ENCODE measurements around the gene SAMSN1. TPM values are rescaled to one million over a fixed set of nuclear protein-coding genes. Genes with fewer than 3 reads are reported as not detected.
"Not testable (repeated sequence)": the region's sequence is repeated elsewhere in the genome, so short reads cannot be mapped to it uniquely, and the experiment has no call there.

SAMSN1 gene
- total RNA-seq, 2 donors from 2014 or later: 3.8 to 4.8 TPM

- intact Hi-C loops (cut with DNase I): no loop called here
- no peak for DNase-seq
- ATAC-seq: no peak
Observed at GRCh38 chr21:14567331-14568279, 21.5 kb upstream of the SAMSN1 start.

- DNase-seq (no peak), ATAC-seq (no peak)
- intact Hi-C loops (cut with DNase I): no loop called here
Observed at GRCh38 chr21:14566894-14567293, 20.8 kb upstream of the SAMSN1 start.

DNA sequence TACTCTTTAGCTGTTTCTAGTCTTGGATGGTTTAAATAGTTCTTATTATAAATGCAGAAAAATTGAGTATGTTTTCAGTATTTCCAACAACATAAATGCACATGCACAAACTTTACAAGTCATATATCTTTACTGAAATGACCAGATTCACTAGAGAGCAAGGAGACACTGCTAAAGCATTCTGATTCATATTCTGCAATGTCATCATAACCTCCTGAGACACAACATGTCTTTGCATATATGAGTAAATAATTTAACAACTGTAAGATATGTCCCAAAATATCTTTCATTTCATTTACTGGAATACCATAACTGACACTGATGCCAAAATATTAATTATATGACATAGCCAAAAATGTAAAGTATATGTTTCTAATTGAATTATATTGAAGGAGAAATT lies 16.8 kb upstream of the SAMSN1 start:
- no peak for DNase-seq
- no peak for ATAC-seq
- intact Hi-C loops (cut with DNase I): no loop called here

DNA sequence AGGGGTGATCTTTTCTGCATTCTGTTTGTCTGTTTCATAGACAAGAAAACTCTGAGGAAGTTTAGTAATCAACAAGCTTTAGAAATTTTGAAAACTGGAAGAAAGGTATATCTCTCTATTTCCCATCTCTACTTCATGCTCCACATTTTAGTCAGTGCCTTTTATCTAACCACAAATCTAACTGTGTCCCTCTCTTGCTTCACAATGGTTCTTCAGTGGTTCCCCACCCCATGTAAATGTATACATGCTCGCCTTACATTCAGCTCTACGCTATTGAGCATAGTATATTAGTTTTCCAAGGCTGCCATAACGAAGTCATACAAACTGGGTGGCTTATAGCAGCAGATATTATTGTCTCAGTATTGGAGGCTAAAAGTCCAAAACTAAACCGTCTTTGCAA lies 14.4 kb upstream of the SAMSN1 start:
- ATAC-seq: no peak
- intact Hi-C loops (cut with DNase I): no loop called here
- DNase-seq: no peak

DNA sequence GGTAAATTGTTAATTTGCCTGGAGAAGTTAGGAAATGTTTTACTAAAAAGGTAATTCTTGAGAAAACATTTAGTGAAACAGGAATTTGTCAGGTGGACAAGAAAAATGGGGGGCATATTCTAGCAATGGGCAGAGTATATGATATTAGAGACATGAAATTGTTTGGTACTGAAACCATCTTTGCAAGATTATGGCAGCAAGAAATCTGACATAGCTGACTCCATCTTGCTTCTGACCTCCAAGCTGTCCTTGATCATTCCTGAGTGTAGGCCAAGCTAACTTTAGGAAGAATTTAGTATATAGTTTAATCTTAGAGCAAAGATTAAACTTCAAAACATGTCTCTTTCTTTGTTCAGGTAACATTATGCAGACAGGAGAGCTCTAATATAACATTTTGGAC lies 14.0 kb upstream of the SAMSN1 start:
- intact Hi-C loops (cut with DNase I): no loop called here
- ATAC-seq: no peak

DNA sequence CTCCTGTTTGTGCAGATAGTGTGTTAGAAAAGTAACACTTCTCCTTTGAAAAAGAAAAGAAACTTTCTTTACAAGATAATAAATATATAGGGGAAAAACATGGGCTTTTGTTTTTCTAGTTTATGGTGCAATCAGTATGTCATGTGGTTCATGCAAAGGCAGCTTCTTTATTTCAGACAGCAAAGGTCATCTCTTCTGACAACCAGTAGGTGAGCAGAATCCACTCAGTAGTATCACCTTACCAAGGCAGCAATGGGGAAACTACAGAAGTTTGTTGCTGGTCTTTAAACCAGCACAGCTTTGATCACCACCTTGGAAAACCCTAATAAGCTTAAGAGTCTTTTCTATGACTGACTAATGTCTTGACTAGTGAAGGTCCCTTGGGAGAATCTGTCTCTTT lies 13.0 kb upstream of the SAMSN1 start:
- no peak for DNase-seq
- ATAC-seq: no peak
- intact Hi-C loops (cut with DNase I): no loop called here

More for the DNA sequence above, 14.0 kb upstream of the SAMSN1 start:
- no peak for DNase-seq

DNA sequence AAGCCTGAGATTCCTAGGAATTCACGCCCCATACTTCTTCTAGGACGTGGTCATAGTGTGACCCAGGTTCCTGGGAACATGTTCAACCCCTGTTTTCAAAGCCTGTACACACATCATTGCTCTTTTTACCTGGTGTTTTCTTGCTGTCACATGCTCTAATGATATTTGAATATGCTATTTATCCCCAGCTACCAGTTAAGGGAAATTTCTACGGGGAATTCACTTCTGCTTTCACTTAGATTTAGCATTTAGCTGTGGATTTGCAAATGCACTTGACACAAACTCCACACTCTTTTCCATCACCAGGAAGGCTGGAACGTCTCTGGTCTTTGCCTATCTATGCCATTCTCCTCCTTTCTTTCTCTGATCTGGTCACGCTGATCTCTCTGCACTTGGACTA lies 11.3 kb upstream of the SAMSN1 start:
- intact Hi-C loops (cut with DNase I): no loop called here
- no peak for ATAC-seq
- DNase-seq: no peak

GRCh38 chr21:14554948-14555347 lies 8.8 kb upstream of the SAMSN1 start:
- intact Hi-C loops (cut with DNase I): no loop called here
- DNase-seq (no peak), ATAC-seq (no peak)

- intact Hi-C loops (cut with DNase I): no loop called here
- ATAC-seq (no peak), DNase-seq (no peak)
Observed at GRCh38 chr21:14553422-14553821, 7.3 kb upstream of the SAMSN1 start.

- DNase-seq (no peak), ATAC-seq (no peak)
- intact Hi-C loops (cut with DNase I): no loop called here
Observed at GRCh38 chr21:14551741-14552140, 5.6 kb upstream of the SAMSN1 start.

- ATAC-seq: no peak
- intact Hi-C loops (cut with DNase I): no loop called here
- no peak for DNase-seq
Observed at GRCh38 chr21:14550135-14550534, 4.0 kb upstream of the SAMSN1 start.

- intact Hi-C loops (cut with DNase I): no loop called here
- ATAC-seq: peak in 1 of 2 donors; percentile 34
- no peak for DNase-seq
Observed at GRCh38 chr21:14548779-14549178, 2.7 kb upstream of the SAMSN1 start.

DNA sequence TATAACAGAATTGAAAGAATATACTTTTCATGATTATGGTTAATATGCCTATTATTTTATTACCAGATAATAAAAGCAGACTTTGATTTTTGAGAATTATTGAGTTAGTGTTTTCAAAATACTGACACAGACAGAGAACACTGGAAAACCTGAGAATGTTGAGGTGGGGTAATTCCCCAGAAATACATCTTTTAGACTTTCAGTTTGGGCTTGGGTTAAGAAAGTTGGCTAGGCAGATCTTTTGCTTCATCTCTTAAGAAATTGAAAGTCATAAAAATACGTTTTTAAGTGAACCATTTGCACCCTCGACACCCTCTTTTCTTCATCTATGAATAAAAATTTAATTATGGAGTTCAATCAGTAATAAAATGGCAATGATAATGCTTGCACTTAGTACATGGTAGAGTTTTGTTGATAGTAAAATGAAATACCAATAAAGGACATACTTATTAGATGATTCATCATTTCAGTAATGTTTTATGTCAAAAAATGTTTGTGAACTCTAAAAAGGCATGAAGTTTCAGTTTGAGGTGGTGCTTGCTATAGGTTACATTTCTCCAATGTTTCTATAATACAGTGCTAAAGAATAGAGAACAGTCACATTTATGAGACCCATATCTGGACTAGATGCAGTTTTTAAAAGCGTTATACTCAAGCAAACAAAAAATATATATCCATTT lies 1.9 kb upstream of the SAMSN1 start:
- no peak for DNase-seq
- intact Hi-C loops (cut with DNase I): no loop called here
- no peak for ATAC-seq

DNA sequence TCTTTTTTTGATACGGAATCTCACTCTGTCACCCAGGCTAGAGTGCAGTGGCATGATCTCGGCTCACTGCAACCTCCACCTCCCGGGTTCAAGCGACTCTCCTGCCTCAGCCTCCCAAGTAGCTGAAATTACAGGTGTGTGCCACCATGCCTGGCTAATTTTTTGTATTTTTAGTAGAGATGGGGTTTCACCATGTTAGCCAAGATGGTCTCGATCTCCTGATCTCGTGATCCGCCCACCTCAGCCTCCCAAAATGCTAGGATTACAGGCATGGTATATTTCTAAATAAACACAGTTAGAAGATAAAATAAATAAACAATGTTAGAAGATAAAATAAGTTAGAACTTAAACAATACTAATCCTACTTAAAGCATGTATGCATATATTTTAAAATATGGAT lies 604 bp upstream of the SAMSN1 start:
- intact Hi-C loops (cut with DNase I); DNase-seq; ATAC-seq: not testable (repeated sequence)

DNA sequence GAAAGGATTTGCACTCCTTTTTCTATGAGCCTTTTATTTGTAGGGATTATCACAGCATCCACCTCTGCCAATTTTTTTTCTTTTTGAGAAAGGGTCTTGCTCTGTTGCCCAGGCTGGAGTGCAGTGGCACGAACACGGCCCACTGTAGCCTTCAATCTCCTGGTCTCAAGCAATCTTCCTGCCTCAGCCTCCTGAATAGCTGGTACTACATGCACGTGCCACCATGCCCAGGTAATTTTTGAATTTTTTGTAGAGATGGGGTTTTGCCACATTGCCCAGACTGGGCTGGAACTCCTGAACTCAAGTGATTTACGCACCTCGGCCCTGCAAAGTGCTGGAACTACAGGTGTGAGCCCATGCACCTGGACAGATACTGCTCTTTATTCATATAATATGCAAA lies 2.1 kb downstream of the SAMSN1 start:
- DNase-seq (no peak), ATAC-seq (no peak)
- intact Hi-C loops (cut with DNase I): no loop called here

DNA sequence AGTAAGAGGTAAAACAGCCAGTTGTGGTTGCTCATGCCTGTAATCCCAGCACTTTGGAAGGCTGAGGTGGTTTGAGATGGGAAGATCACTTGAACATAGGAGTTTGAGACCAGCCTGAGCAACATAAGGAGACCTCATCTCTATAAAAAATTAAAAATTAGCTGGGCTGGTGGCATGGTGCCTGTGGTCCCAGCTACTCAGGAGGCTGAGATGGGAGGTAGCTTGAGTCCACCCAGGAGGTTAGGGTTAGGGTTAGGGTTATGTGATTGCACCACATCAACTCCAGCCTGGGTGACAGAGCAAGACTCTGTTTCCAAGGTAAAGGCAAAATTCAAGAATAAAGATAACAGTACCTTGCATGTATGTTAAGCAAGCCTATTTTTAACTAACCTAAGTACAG lies 3.5 kb downstream of the SAMSN1 start:
- no peak for ATAC-seq
- no peak for DNase-seq
- intact Hi-C loops (cut with DNase I): no loop called here

DNA sequence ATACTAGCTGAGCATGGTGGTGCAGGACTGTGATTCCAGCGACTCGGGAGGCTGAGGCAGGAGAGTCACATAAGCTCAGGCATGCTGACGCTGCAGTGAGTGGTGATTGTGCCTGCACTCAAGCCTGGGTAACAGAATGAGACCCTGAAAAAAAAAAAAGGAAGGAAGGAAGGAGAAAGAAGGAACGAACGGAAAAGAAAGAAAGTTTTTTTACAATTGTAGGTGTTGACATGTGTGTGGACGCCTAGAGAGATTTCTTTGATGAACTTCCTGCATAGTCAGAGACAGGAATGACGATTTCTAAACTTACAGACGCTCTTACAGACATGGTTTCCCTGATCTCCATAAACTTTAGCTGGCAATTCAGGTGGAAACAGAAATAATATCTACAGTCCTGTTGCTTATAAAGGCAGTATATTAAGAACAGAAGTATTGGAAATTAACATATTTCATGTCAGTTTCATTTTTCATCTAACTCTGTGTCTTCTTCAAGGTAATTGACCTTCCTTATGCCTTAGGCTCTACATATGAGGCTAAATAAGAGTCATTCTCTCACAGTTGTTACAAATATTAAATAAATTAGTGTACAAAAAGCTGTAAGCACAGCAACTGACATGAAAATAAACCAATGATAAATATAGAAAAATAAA lies 4.1 kb downstream of the SAMSN1 start:
- intact Hi-C loops (cut with DNase I): no loop called here
- DNase-seq: no peak
- peak in 1 of 2 donors; percentile 39 for ATAC-seq

GRCh38 chr21:14538483-14538882 lies 7.6 kb downstream of the SAMSN1 start:
- ATAC-seq (no peak), DNase-seq (no peak)
- intact Hi-C loops (cut with DNase I): no loop called here

DNA sequence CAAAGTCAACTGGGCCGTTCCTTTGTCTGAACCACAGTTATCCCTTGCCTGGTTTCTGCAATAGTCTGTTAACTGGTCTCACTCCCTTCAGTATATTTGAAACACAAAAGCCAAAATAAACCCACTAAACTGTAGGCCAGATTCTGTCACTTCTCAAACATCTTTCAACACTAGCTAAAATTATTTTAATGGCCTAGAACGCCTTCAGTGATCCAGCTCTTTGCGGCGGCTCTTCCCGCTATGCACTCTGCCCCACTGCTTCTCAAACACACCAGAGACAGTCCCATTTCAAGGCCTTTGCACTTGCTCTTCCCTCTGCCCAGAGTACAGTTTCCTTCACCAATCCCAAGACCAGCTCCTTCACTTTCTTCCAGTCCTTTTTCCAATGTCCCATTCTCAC lies 9.2 kb downstream of the SAMSN1 start:
- ATAC-seq (no peak), DNase-seq (no peak)
- intact Hi-C loops (cut with DNase I): no loop called here

DNA sequence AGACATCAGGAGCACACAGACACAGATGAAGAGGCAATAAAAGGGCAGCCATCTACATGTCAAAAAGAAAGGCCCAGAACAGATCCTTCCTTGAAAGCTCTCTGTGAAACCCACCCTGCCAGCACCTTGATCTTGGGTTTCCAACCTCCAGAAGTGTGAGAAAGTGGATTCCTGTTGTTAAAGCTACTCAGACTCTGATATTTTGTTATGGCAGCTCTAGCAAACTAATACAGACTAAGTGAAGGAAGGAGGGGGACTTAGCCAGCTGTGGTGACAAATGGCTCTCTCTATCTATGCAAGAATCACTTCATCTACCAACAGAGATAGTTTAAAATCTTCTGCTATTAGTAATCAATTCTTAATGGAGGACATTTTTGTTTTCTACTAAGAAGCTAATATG lies 10.4 kb downstream of the SAMSN1 start:
- no peak for DNase-seq
- intact Hi-C loops (cut with DNase I): no loop called here
- no peak for ATAC-seq
